ENCODE data around the gene DTWD2. TPM values are rescaled to one million over a fixed set of nuclear protein-coding genes. Genes with fewer than 3 reads are reported as not detected.
"Not testable (repeated sequence)": the region's sequence is repeated elsewhere in the genome, so short reads cannot be mapped to it uniquely, and the experiment has no call there.

The DTWD2 gene
- polyA plus RNA-seq, 1 experiment: 1.9 TPM

DNA sequence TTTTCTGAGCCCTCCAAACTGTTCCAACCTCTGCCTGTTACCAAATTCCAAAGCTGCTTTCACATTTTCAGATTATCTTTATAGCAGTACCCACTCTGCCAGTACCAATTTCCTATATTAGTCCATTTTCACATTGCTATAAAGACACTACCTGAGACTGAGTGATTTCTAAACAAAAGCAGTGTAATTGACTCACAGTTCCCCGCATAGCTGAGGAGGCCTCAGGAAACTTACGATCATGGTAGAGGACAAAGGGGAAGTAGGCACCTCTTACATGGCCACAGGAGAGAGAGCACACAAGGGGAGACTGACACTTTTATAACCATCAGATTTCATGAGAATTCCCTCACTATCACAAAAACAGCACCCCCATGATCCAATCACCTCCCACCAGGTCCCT is 105.0 kb downstream of the DTWD2 start:
- H3K4me3 ChIP-seq (ENCODE audit: low read depth, low read length): no peak overlapping the region
- no peak for DNase-seq (ENCODE audit: low read depth, low spot score)
- H3K9me3 ChIP-seq (ENCODE audit: control insufficient read depth, insufficient read depth, low read length): no peaks in the 10 kb centered on the region
- CTCF ChIA-PET: no interaction called here
- POLR2A ChIA-PET: no interaction called here
- H3K27me3 ChIP-seq (ENCODE audit: control insufficient read depth, insufficient read depth, low read length): no peaks in the 10 kb centered on the region
- no peak overlapping the region for H3K27ac ChIP-seq (ENCODE audit: low read depth, low read length)
- TF ChIP-seq, protein P1, sequence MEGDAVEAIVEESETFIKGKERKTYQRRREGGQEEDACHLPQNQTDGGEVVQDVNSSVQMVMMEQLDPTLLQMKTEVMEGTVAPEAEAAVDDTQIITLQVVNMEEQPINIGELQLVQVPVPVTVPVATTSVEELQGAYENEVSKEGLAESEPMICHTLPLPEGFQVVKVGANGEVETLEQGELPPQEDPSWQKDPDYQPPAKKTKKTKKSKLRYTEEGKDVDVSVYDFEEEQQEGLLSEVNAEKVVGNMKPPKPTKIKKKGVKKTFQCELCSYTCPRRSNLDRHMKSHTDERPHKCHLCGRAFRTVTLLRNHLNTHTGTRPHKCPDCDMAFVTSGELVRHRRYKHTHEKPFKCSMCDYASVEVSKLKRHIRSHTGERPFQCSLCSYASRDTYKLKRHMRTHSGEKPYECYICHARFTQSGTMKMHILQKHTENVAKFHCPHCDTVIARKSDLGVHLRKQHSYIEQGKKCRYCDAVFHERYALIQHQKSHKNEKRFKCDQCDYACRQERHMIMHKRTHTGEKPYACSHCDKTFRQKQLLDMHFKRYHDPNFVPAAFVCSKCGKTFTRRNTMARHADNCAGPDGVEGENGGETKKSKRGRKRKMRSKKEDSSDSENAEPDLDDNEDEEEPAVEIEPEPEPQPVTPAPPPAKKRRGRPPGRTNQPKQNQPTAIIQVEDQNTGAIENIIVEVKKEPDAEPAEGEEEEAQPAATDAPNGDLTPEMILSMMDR (IDR thresholded peaks at IDR 0.05; ENCODE audit: low read depth, low read length): no peak

DNA sequence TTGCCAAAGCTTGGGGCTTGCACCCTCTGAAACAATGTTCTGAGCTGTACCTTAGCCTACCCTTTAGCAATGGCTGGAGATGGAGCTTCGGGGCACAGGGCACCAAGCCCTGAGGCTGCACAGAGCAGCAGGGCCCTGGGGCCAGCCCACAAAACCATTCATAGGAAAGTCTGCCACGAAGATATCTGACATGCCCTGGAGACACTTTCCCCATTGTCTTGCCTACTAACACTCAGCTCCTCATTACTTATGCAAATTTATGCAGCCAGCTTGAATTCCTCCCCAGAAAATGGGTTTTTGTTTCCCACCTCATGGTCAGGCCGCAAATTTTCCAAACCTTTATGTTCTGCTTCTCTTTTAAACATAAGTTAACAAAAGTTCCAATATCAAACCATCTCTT is 105.7 kb downstream of the DTWD2 start:
- no peaks in the 10 kb centered on the region for H3K27me3 ChIP-seq (ENCODE audit: control insufficient read depth, insufficient read depth, low read length)
- H3K9me3 ChIP-seq (ENCODE audit: control insufficient read depth, insufficient read depth, low read length): no peaks in the 10 kb centered on the region
- TF ChIP-seq, protein P1 (IDR thresholded peaks at IDR 0.05; ENCODE audit: low read depth, low read length): no peak
- CTCF ChIA-PET: interaction anchor here (0.7 kb wide), 1 partner anchor 9 kb away, joined by 3 read pairs; no protein-coding TSS in a partner anchor
- POLR2A ChIA-PET: no interaction called here
- no peak overlapping the region for H3K27ac ChIP-seq (ENCODE audit: low read depth, low read length)
- no peak for DNase-seq (ENCODE audit: low read depth, low spot score)
- no peak overlapping the region for H3K4me3 ChIP-seq (ENCODE audit: low read depth, low read length)

DNA sequence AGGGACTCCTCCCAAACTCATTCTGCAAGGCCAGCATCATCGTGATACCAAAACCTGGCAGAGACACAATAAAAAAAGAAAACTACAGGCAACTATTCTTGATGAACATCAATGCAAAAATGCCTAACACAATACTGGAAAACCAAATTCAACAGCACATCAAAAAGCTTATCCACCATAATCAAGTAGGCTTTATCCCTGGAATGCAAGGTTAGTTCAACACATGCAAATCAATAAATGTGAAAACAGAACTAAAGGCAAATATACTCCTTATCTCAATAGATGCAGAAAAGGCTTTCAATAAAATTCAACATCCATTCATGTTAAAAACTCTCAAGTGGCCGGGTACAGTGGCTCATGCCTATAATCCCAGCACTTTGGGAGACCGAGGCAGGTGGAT is 111.5 kb downstream of the DTWD2 start:
- H3K27me3 ChIP-seq (ENCODE audit: control insufficient read depth, insufficient read depth, low read length); DNase-seq (ENCODE audit: low read depth, low spot score); CTCF ChIA-PET; POLR2A ChIA-PET; H3K4me3 ChIP-seq (ENCODE audit: low read depth, low read length); H3K9me3 ChIP-seq (ENCODE audit: control insufficient read depth, insufficient read depth, low read length); H3K27ac ChIP-seq (ENCODE audit: low read depth, low read length): not testable (repeated sequence)

DNA sequence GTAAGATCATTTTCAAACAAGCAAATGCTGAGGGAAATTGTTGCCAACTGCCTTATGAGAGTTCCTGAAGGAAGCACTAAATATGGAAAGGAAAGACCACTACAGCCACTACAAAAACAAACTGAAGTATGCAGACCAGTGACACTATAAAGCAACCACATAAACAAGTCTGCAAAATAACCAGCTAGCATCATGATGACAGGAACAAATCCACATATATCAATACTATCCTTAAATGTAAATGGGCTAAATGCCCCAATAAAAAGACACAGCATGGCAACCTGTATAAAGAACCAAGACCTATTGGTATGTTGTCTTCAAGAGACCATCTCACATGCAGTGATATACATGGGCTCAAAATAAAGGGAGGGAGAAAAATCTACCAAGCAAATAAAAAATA is 113.2 kb downstream of the DTWD2 start:
- ChIA-PET CTCF (no interaction called here), POLR2A (no interaction called here)
- H3K27me3 ChIP-seq (ENCODE audit: control insufficient read depth, insufficient read depth, low read length): no peaks in the 10 kb centered on the region
- DNase-seq (ENCODE audit: low read depth, low spot score): no peak
- TF ChIP-seq, protein P1 (IDR thresholded peaks at IDR 0.05; ENCODE audit: low read depth, low read length): no peak
- H3K27ac ChIP-seq (ENCODE audit: low read depth, low read length): no peak overlapping the region
- no peaks in the 10 kb centered on the region for H3K9me3 ChIP-seq (ENCODE audit: control insufficient read depth, insufficient read depth, low read length)
- no peak overlapping the region for H3K4me3 ChIP-seq (ENCODE audit: low read depth, low read length)

DNA sequence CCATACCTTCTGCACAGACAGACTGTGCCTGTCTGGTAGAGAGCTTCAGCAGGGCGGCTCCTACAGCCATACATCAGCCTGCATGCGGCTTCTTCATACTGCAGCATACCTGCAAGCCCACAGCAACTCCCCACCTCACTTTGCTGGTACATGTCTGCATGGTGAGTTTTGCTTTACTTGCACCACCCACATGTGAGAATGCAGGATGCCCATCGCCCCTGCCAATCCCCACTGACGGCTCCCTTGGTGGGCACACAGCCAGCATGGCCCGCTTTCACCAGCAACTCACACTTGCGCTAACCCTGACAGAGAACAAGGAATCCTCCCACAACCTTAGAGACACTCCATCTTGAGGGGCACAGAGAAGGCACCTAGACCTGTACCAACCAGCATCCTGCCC is 114.9 kb downstream of the DTWD2 start:
- no peak for DNase-seq (ENCODE audit: low read depth, low spot score)
- TF ChIP-seq, protein P1 (IDR thresholded peaks at IDR 0.05; ENCODE audit: low read depth, low read length): no peak
- Histone ChIP-seq H3K9me3 (ENCODE audit: control insufficient read depth, insufficient read depth, low read length) (no peaks in the 10 kb centered on the region), H3K27ac (ENCODE audit: low read depth, low read length) (no peak overlapping the region), H3K4me3 (ENCODE audit: low read depth, low read length) (no peak overlapping the region), H3K27me3 (ENCODE audit: control insufficient read depth, insufficient read depth, low read length) (no peaks in the 10 kb centered on the region)
- CTCF ChIA-PET: no interaction called here
- POLR2A ChIA-PET: no interaction called here

DNA sequence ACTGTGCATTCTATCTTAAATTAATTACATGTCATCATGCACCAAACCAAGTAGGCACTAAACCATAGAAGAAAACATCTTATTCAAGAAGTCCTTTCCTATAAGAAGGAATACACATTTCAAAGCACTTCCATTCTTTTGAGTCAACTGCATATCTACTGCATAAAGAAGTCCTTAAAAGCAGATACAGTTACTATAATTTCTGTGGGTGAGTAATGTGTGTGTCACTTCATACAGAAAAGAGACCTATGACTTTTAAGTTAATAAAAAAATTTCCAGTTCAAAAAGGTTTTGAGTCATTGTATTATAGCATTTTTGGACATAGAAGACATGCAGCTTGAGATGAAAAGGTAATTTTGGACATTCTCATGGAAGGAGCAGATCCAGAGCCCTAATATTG is 125.0 kb downstream of the DTWD2 start:
- H3K27me3 ChIP-seq (ENCODE audit: control insufficient read depth, insufficient read depth, low read length): no peaks in the 10 kb centered on the region
- DNase-seq (ENCODE audit: low read depth, low spot score): no peak
- TF ChIP-seq, protein P1 (IDR thresholded peaks at IDR 0.05; ENCODE audit: low read depth, low read length): no peak
- no peaks in the 10 kb centered on the region for H3K9me3 ChIP-seq (ENCODE audit: control insufficient read depth, insufficient read depth, low read length)
- CTCF ChIA-PET: no interaction called here
- no peak overlapping the region for H3K4me3 ChIP-seq (ENCODE audit: low read depth, low read length)
- POLR2A ChIA-PET: no interaction called here
- H3K27ac ChIP-seq (ENCODE audit: low read depth, low read length): no peak overlapping the region
